ENCODE data around the gene IRF5.

IRF5 gene

DNA sequence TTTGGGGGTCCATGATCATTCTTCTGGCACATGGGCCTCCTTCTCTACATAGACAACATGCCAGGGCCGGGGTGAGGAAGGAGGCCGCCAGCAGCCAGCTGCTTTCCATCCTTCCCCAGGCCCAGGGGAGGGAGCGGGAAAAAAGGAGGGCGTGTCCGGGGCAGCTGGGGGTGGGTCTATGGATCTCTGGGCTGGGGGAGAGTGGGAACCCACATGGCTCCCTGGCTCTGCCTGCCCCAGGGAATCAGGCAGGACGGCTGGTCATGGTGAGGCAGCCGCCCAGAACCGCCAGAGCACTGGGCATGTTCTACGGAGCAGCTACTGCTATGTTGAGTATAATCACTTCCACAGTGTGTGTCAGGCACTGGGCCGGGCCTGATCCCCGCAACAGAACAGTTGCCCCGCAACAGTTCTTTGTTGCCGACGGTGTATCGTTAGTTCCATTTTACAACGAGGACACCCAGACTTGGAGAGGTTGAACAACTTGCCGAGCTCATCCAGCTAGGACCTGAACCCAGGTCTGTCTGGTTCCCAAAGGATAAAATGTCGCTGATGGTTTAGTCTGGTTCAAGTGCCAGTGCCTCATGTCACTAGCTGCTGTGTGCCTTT lies 6.4 kb upstream of the IRF5 start:
- H3K4me3 ChIP-seq (ENCODE audit: low read length): no peak overlapping the region
- DNase-seq (ENCODE audit: low read depth): no peak
- TF ChIP-seq, protein P1, sequence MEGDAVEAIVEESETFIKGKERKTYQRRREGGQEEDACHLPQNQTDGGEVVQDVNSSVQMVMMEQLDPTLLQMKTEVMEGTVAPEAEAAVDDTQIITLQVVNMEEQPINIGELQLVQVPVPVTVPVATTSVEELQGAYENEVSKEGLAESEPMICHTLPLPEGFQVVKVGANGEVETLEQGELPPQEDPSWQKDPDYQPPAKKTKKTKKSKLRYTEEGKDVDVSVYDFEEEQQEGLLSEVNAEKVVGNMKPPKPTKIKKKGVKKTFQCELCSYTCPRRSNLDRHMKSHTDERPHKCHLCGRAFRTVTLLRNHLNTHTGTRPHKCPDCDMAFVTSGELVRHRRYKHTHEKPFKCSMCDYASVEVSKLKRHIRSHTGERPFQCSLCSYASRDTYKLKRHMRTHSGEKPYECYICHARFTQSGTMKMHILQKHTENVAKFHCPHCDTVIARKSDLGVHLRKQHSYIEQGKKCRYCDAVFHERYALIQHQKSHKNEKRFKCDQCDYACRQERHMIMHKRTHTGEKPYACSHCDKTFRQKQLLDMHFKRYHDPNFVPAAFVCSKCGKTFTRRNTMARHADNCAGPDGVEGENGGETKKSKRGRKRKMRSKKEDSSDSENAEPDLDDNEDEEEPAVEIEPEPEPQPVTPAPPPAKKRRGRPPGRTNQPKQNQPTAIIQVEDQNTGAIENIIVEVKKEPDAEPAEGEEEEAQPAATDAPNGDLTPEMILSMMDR (IDR thresholded peaks at IDR 0.05; ENCODE audit: insufficient read depth, low read depth, low read length, missing control alignments): no peak

DNA sequence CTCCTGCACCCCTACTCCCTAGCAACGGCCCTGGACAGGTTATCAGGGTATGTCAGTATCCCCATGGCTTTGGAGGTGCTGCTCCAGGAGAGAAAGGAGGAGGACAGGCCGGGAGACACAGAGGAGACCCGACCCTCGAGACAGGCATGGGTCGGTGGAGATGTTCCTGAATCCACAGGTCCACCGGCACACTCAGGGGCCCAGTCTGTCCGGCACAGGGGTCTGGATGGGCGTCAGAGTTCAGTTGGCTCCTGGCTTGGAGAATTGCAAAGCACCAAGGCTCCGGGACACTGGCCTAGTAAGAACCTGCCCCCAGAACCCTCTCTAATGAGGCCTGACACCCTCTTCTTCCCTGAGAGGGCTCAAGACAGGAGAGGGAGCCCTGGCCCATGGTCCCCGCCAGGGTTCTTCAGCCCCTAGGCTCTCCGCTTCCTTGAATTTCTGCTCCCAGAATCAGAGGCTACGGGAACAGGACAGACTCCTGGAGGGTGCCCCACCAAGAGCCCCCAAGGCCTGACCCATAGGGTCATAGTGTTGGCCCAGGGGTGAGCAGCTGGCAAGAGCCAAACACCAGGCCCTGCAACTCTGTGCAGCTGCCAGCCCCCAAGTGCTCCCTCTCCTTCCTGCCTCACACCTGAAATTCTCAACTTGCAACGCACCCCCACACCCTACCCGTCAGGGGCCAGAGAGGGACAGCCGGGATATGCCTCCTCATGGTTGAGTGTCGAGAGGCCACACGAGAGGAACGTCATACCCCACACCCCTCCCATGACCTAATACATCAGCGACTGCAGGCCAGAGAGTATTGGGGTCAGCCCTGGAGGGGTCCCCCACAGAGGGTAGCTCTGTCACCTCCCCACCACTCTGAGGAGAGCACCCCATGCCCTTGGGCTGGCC lies 5.5 kb upstream of the IRF5 start:
- TF ChIP-seq, protein P1 (IDR thresholded peaks at IDR 0.05; ENCODE audit: insufficient read depth, low read depth, low read length, missing control alignments): no peak
- no peak overlapping the region for H3K4me3 ChIP-seq (ENCODE audit: low read length)
- DNase-seq (ENCODE audit: low read depth): no peak

GRCh38 chr7:128932862-128933179 lies 4.9 kb upstream of the IRF5 start:
- DNase-seq (ENCODE audit: low read depth): no peak
- TF ChIP-seq, protein P1 (IDR thresholded peaks at IDR 0.05; ENCODE audit: insufficient read depth, low read depth, low read length, missing control alignments): no peak
- H3K4me3 ChIP-seq (ENCODE audit: low read length): no peak overlapping the region

DNA sequence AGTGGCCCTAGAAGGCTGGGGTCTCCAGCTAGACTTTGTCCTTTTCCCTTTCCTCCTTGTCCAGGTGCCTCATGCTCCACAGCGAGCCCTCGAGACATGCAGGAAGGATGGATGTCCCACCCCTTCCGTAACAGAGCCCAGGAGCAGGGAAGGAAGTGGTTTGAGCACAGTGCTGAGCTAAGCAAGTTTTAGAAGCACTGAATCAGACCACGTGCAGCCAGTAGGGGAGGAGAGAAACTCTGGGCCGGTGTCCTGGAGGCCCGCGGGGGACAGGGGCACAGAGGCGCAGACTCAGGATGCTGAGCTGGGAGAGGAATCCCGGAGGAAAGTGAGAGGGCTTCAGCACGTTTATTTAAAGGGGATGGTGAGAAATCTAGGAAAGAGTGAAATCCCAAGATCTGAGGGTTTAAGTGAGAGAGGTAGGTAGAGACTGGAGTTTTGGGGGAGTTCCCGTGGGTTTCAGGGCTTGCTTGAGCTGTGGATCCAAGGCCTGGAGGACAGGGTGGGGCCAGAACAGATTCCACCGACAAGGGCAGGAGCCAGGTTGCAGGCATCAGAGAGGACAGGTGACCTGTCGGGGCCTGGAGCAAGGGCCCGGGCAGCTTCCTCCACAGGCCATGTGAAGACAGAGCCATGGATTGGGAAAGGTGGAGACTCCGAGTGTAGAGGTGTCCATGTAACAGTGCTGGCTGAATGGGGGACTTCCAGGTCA lies 4.4 kb upstream of the IRF5 start:
- DNase-seq (ENCODE audit: low read depth): no peak
- H3K4me3 ChIP-seq (ENCODE audit: low read length): no peak overlapping the region
- TF ChIP-seq, protein P1 (IDR thresholded peaks at IDR 0.05; ENCODE audit: insufficient read depth, low read depth, low read length, missing control alignments): no peak

- no peak for DNase-seq (ENCODE audit: low read depth)
- TF ChIP-seq, protein P1 (IDR thresholded peaks at IDR 0.05; ENCODE audit: insufficient read depth, low read depth, low read length, missing control alignments): no peak
- H3K4me3 ChIP-seq (ENCODE audit: low read length): no peak overlapping the region
These were observed 3.1 kb upstream of the IRF5 start for GRCh38 chr7:128934361-128935341.

- TF ChIP-seq, protein P1 (IDR thresholded peaks at IDR 0.05; ENCODE audit: insufficient read depth, low read depth, low read length, missing control alignments): no peak
- H3K4me3 ChIP-seq (ENCODE audit: low read length): no peak overlapping the region
- DNase-seq (ENCODE audit: low read depth): no peak
These were observed 2.4 kb upstream of the IRF5 start for GRCh38 chr7:128935342-128935730.

All from epithelial cell of esophagus (primary cell).